Psoas muscle (tissue), 8 donors: Measurements from ENCODE around the gene KRT73. TPM values are rescaled to one million over a fixed set of nuclear protein-coding genes. Genes with fewer than 3 reads are reported as not detected.

ENCODE experiments used
- ATAC-seq, 4 donors: fragments of 200-7000 bp; cut with Tn5 transposase; one replicate each; pipeline ENCODE4 v1.9.1; 2020; ENCODE audit warnings: moderate library complexity in 3 of 4, mild to moderate bottlenecking in 2 of 4
- DNase-seq, 2 donors: peaks; one replicate each; pipeline ENCODE4 v3.0.0-alpha.2; 2020
- H3K27ac ChIP-seq: fragments of 200-600 bp; one replicate; pipeline ENCODE4 v1.8.0; 2022
- H3K27me3 ChIP-seq, 3 donors: fragments of 200-600 bp in 1 of 3; one replicate each; pipeline versions ENCODE4 v1.6.1 to v1.8.0; 2013 to 2022; ENCODE audit warnings: low read length in 2 of 3, mild to moderate bottlenecking in 2 of 3, moderate library complexity in 1 of 3; ENCODE audit not compliant: insufficient read depth in 3 of 3
- H3K36me3 ChIP-seq, 2 donors: fragments of 200-600 bp in 1 of 2; one replicate each; pipeline versions ENCODE4 v1.6.1 to v1.8.0; 2013 to 2022; ENCODE audit warnings: low read depth in 1 of 2, mild to moderate bottlenecking in 1 of 2, moderate library complexity in 1 of 2; ENCODE audit not compliant: insufficient read depth in 1 of 2
- H3K4me1 ChIP-seq: fragments of 200-600 bp; one replicate; pipeline ENCODE4 v1.8.0; 2022
- H3K4me3 ChIP-seq: fragments of 200-600 bp; one replicate; pipeline ENCODE4 v1.8.0; 2022; ENCODE audit warnings: mild to moderate bottlenecking
- H3K9me3 ChIP-seq: fragments of 200-600 bp; one replicate; pipeline ENCODE4 v1.8.0; 2022
- CTCF ChIP-seq: fragments of 200-600 bp; IDR thresholded peaks from one replicate; pipeline ENCODE4 v1.8.0; 2022; ENCODE audit warnings: antibody characterized with exemption
- WGBS, 3 donors: extraction: QIAGEN DNeasy Blood & Tissue Kit; methylation state at CpG; one replicate each; pipeline versions ENCODE4 v1.1.6 to v1.1.7; 2013; 5-methylcytosine and 5-hydroxymethylcytosine counted together
- intact Hi-C, 2 donors: fragments of 100-400 bp; cut with DNase I; formaldehyde crosslinking; loops; one replicate each; pipeline versions ENCODE4 v1.11.0 to v1.14.2; 2022
- polyA plus RNA-seq, 3 donors: library from polyadenylated mRNA; stranded (reverse); fragments of 200-250 nt; gene quantifications; one replicate each; pipeline ENCODE4 v1.2.3, GENCODE V29; 2013
- total RNA-seq, 4 donors: library from RNA; stranded (reverse); fragmentation: NEBNext Ultra II Directional in 2 of 4; extraction: Animal tissue kit (Norgen Biotek cat#: 25700) in 2 of 4; gene quantifications; one replicate each; pipeline versions ENCODE4 v1.2.1 to v1.2.4, GENCODE V29; 2021 to 2023
- donor health status: healthy with polysubstance abuse.
- donor health status: DM: no; HTN: no; CAD: no; lungs with moderate emphysema.
- donor health status: Bipolar disorder and iron deficiency.
- donor health status: healthy.
- donor health status: DM: yes; HTN: yes; CAD: no.
- donor health status: DM: no; HTN: no; CAD: no.
- donor health status: DM: no; HTN: no; CAD: no.
- donor health status: DM: yes; HTN: yes; CAD: no.

Gene KRT73
- total and polyA plus RNA-seq, 7 donors, result not detected

- H3K4me1 ChIP-seq, result no peaks in the 10 kb centered on the region
- H3K36me3 ChIP-seq, result no peaks in the 10 kb centered on the region
- WGBS, 3 donors, result 45 to 54% (median 46%) methylated on average over 8 of the region's 8 CpGs
- DNase-seq (no peak), ATAC-seq (no peak)
- H3K27ac ChIP-seq, result no peak overlapping the region
- H3K9me3 ChIP-seq, result no peaks in the 10 kb centered on the region
- intact Hi-C loops, result no loop called here
- TF ChIP-seq CTCF, result no peak
- H3K4me3 ChIP-seq, result no peak overlapping the region
- peaks cover 3 to 16% (median 5%) of the 10 kb centered on the region in 3 donors for H3K27me3 ChIP-seq
These were observed 37.4 kb upstream of the KRT73 start for GRCh38 chr12:52655720-52656124.

DNA sequence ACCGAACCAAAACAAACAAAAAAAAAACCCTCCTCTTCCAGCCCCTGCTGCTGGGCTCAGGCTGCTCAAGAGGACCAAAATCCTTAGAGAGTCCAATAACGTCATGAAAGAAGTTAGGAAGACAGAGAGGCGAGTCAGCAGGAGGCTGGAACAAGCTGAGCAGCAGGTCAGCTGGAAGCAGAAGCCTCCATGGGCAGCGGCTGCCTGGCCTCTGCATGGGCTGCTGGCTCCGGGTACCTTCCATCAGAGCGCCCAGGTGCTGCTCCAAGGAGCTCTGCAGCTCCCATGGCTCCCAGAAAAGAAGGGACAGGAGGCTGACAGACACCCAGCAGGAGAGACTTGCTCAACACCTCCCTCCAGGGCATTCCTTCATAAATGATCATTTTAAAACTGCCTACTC is 36.9 kb upstream of the KRT73 start:
- Histone ChIP-seq H3K27ac (no peak overlapping the region), H3K4me1 (no peaks in the 10 kb centered on the region), H3K9me3 (no peaks in the 10 kb centered on the region), H3K27me3 (peaks cover 3 to 18% (median 5%) of the 10 kb centered on the region in 3 donors), H3K36me3 (no peaks in the 10 kb centered on the region), H3K4me3 (no peak overlapping the region)
- 38 to 64% (median 44%) methylated on average over 5 to 6 of the region's 6 CpGs for WGBS, 3 donors
- TF ChIP-seq CTCF, result no peak
- DNase-seq (no peak), ATAC-seq (no peak)
- intact Hi-C loops, result no loop called here

GRCh38 chr12:52651726-52652261 is 33.4 kb upstream of the KRT73 start, which contains the start of gene KRT2:
Gene KRT2 (minus strand): TSS chr12:52652211. CDS start chr12:52652142, 69 bp downstream.
- Histone ChIP-seq H3K36me3 (no peaks in the 10 kb centered on the region), H3K27me3 (peaks cover 3 to 11% (median 7%) of the 10 kb centered on the region in 3 donors), H3K27ac (no peak within 1 kb of the TSS), H3K9me3 (no peaks in the 10 kb centered on the region), H3K4me3 (no peak within 1 kb of the TSS), H3K4me1 (no peaks in the 10 kb centered on the region)
- intact Hi-C loops, result no loop called here
- DNase-seq (no peak), ATAC-seq (no peak)
- no peak for TF ChIP-seq CTCF
- WGBS, 3 donors, result 95 to 98% (median 97%) methylated on average over 16 of the region's 16 CpGs

GRCh38 chr12:52650520-52651081 is 32.2 kb upstream of the KRT73 start:
- no peaks in the 10 kb centered on the region for H3K4me1 ChIP-seq
- ATAC-seq (no peak), DNase-seq (no peak)
- no peak for TF ChIP-seq CTCF
- H3K36me3 ChIP-seq, result no peaks in the 10 kb centered on the region
- H3K27me3 ChIP-seq, result peaks cover 3 to 9% (median 7%) of the 10 kb centered on the region in 3 donors
- no peaks in the 10 kb centered on the region for H3K9me3 ChIP-seq
- no peak overlapping the region for H3K27ac ChIP-seq
- WGBS, 3 donors, result 30 to 38% (median 31%) methylated on average over 12 of the region's 12 CpGs
- intact Hi-C loops, result no loop called here
- no peak overlapping the region for H3K4me3 ChIP-seq

DNA sequence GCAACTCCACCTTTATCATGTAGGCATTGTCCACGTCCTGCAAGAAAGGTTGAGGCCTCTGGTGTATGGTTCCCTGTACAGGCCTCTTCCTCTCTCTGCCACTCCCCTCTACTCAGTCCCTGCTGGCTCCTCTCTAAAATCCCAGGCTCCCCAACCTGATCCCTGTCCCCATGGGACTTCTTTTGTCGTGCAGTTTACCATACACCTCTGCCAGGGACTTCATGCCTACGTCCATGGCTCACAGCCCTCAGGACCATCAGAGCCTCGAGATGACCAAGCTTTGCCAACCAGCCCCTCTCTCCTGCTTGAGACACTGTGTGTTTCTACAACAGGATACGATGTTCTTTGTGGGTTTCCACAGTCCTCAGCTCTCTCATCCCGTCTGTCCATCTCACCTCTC is 30.7 kb upstream of the KRT73 start:
- no peaks in the 10 kb centered on the region for H3K4me1 ChIP-seq
- 76% methylated on average over 6 of the region's 6 CpGs for WGBS, 3 donors
- intact Hi-C loops, result no loop called here
- no peak for ATAC-seq
- H3K27ac ChIP-seq, result no peak overlapping the region
- no peaks in the 10 kb centered on the region for H3K9me3 ChIP-seq
- H3K36me3 ChIP-seq, result no peaks in the 10 kb centered on the region
- no peak for TF ChIP-seq CTCF
- H3K27me3 ChIP-seq, result peaks cover 0 to 13% (median 4%) of the 10 kb centered on the region in 3 donors
- no peak overlapping the region for H3K4me3 ChIP-seq
- no peak for DNase-seq
